GM18502 (cell line): ENCODE results near the gene GPC5.
"Not testable (repeated sequence)": the region's sequence is repeated elsewhere in the genome, so short reads cannot be mapped to it uniquely, and the experiment has no call there.

ENCODE experiments used
- ATAC-seq: cut with Tn5 transposase; IDR thresholded peaks from one replicate; pipeline ENCODE4 v1.9.1; 2021; ENCODE audit warnings: mild to moderate bottlenecking; ENCODE audit not compliant: unreplicated experiment, poor library complexity

The GPC5 gene

GRCh38 chr13:91805605-91806004, 407.2 kb downstream of the GPC5 start:
- no peak for ATAC-seq

- ATAC-seq = no peak
Measured at GRCh38 chr13:91809161-91809560, 410.7 kb downstream of the GPC5 start.

- no peak for ATAC-seq
Measured at GRCh38 chr13:91813253-91813652, 414.8 kb downstream of the GPC5 start.

DNA sequence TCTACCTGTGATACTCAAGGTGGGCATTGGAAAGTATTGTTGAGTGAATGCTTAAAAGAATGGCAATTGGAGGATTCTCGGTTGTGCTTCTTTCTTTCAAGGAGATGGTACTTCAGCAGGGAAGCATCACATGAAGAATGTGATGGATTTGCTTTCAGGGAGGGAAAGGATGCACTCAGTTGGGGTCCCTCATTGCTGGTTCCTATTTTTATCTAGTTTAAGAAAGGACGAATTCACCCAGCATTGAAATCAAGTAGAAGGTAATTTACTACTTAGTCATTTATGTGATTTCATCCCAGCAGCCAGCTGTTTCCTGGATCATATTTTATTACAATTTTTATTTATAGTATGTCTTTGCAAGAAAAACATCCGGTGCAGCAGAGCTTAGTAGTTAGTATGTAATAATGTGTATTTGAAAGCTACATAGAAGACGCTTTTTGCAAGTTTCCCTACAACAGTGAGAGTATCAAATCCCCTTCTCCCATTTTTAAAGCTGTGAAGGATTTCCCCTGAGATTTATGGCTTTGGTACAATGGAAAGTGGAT, 417.9 kb downstream of the GPC5 start:
- ATAC-seq = no peak

DNA sequence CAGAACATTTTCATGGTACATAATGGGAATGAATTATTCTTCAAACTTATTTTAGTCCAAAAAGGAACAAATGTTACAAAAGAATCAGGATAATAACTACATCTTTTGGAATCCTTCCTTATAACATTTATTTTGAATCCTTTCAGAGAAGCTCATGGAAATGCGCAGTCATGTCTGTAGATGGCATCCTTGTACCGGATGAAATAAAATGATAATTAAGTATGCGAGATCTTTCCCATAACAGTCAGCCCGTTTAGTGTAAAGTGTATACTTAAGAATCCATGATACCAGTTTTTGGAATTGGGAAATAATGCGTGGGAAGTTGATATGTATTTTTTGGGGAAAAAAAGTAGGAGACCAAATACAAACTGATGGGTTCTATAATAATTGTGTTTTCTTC, 418.8 kb downstream of the GPC5 start:
- ATAC-seq = no peak

DNA sequence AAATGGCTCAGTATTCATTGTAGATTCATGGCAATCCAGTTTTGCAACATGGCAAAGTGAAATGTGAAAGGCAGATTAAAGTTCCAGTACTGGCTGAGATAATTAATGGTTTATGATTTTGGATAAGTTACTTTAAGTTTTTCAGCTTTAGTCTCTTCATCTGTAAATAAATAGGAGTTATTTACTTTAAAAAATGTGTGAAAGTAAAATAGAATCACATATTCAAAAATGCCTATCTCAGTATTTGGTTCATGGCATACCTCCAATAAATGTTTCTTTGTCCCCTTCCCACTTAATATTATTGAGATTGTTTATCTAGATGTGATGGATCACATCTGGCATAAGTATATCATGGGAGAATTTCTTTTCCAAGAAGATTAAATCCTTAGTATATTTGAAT, 426.0 kb downstream of the GPC5 start:
- ATAC-seq = no peak

DNA sequence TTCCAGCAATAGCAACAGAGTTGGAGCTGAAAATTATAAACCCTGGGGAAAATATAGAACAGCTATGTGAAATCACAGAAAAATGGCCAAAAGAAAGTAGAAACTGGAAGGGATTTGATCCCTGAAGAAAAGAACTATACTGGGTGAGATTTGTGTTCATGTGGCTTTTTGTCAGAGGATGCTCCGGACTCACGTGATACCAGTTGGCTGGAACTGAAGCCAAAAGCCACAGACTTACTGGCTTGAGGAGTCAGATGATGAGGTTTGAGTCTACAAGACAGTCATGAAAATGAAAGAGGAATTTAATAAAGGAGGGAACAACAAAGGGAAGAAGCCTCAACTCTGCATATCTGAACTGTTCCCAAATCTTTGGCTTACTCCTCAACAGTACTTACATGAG, 427.1 kb downstream of the GPC5 start:
- no peak for ATAC-seq

- no peak for ATAC-seq
Measured at GRCh38 chr13:91836553-91836952, 438.1 kb downstream of the GPC5 start.

DNA sequence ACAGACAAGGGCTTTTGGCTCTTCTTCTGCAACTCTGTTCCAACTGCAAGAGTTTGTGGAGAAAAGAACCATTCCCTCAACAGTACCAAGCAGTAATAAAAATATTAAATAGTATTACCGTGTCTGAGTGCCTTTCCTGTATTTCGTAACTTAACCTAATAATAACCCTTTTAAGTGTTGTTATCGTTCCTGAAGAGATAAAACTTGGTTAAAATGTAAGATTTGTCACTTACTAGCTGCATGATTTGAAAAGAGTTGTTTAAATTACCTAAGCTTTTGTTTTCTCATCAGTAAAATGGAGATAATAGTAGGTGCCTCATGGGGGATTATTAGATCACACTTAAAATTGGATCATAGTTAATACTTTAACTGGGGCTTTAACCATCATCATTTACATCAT, 447.2 kb downstream of the GPC5 start:
- ATAC-seq = no peak

DNA sequence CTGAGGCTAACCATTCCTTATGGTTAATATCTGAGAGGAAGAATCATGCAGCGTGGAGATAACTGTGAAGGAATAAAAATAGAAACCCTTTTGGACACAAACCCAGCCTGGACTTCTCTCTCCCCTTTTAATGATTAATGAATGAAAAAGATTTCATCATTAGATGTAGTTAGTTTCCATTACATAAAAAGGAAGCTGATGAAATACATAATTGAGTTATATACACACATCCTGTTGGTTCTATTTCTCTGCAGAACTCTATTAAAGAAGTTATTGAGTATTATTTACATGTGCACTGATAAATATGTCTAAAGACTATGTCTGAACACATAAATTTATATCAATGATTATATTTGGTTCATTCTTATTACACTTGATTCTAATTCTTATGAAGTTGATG, 465.3 kb downstream of the GPC5 start:
- no peak for ATAC-seq

GRCh38 chr13:91868351-91868750, 469.9 kb downstream of the GPC5 start:
- no peak for ATAC-seq

GRCh38 chr13:91878491-91878890, 480.1 kb downstream of the GPC5 start:
- no peak for ATAC-seq

DNA sequence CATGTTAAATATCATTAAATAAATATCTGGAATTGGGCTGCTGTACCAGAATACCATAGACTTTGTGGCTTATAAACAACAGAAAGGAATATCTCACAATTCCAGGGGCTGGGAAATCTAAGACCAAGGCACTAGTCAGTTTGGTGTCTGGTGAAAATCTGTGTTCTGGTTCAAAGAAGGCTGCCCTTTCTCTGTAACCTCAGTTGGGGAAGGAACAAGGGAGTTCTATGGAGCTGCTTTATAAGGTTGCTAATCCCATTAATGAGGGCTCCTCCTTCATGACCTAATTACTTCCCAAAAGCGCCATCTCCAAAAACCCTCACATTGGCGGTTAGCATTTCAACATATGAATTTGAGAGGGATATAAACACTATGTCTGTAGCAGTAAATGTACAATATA, 480.9 kb downstream of the GPC5 start:
- ATAC-seq = no peak

- ATAC-seq = no peak
Measured at GRCh38 chr13:91882918-91883317, 484.5 kb downstream of the GPC5 start.

- ATAC-seq = no peak
Measured at GRCh38 chr13:91889641-91890040, 491.2 kb downstream of the GPC5 start.

DNA sequence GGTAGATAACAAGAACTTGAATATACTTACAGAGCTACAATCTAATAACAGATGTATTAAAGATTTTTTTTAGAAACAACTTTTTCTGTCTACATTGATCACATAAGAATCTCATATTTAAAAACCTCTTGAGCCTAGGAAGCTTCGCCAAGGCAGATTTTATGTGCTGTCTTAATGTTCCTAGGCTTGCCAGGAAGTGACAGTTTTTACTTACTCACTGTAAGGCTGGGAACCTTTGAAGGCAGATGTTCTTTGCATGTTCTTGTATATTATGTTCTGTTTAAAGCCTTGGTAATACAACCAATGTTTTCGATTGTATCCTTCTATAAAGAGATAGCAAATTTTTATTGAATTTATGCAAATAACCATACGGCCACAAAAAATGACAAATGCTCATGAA, 492.7 kb downstream of the GPC5 start:
- no peak for ATAC-seq

- ATAC-seq = no peak
Measured at GRCh38 chr13:91893040-91893439, 494.6 kb downstream of the GPC5 start.

GRCh38 chr13:91894316-91894715, 495.9 kb downstream of the GPC5 start:
- ATAC-seq = no peak

GRCh38 chr13:91896547-91896946, 498.1 kb downstream of the GPC5 start:
- ATAC-seq = no peak

- ATAC-seq = not testable (repeated sequence)
Measured at GRCh38 chr13:91898986-91899385, 500.6 kb downstream of the GPC5 start.

DNA sequence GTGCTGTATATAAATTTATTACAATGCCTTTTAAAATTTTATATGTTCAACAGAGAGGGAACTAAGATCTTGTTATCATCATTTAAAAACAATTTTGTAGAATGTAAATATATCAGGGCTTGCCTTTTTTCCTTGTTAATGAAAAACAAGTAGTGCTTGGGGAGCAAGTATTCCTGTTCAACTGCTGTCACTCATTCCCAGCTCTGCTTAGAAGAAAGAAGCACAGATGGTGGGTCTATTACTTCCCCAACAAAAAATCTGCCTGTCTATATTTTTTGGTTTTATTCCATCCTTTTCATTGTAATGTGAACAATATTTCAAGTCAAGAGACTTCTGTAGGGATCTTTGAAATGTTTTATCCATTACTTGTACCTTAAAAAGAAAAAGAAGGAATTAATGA, 503.9 kb downstream of the GPC5 start:
- ATAC-seq = no peak

GRCh38 chr13:91904005-91904404, 505.6 kb downstream of the GPC5 start:
- peak; percentile 92 for ATAC-seq

DNA sequence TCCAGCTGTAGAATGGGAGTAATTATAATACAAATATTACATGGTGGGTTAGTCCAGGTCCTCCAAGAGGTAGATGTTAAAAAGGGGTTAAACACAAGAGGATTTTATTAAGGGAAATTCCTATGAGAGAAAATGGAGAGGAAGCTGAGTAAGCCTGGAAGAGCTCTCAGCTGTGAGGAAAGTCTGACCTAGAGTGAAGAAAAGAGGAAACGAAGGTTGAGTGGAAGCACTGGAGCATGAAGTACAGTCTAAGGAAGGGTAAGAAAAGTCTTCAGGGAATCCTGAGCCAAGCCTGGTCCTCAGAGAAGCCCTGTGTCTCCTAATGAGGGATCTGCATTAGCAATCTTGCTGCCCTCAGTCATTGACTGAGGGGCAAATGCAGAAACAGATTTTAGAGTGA, 506.2 kb downstream of the GPC5 start:
- peak; percentile 72 for ATAC-seq
